Activated naive CD4-positive, alpha-beta T cell (primary cell): ENCODE measurements around the gene TBL1Y.
"Not testable (repeated sequence)": the region's sequence is repeated elsewhere in the genome, so short reads cannot be mapped to it uniquely, and the experiment has no call there.

Source experiments
- DNase-seq, 4 experiments: peaks; one replicate each; lab custom pipeline; 2025; lab: John Stamatoyannopoulos, UW

The TBL1Y gene

GRCh38 chrY:6974971-6975370 is 64.5 kb downstream of the TBL1Y start:
- DNase-seq: no peak

GRCh38 chrY:6977783-6978182 is 67.3 kb downstream of the TBL1Y start:
- DNase-seq: no peak

DNA sequence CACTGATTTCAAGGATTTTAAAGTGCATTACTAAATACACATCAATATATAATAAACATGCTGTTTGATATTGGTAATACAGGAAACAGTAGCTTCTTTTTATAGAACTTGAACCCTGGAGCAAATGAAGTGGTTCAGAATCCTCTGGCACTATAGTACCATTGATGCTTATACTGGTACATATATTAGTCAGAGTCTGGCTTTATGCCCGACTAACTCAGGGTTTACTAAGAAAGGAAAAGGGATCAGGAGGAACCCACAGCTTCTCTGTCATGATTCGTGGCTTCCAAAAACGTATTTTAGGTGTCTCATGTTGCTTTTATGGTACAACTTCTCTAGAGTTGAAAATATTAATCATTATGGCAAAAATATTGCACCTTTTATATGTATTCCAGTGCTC is 72.7 kb downstream of the TBL1Y start:
- no peak for DNase-seq

- no peak for DNase-seq
Observed at GRCh38 chrY:6987811-6988210, 77.3 kb downstream of the TBL1Y start.

- DNase-seq: no peak
Observed at GRCh38 chrY:6989886-6990620, 79.6 kb downstream of the TBL1Y start.

- no peak for DNase-seq
Observed at GRCh38 chrY:6992041-6992440, 81.5 kb downstream of the TBL1Y start.

DNA sequence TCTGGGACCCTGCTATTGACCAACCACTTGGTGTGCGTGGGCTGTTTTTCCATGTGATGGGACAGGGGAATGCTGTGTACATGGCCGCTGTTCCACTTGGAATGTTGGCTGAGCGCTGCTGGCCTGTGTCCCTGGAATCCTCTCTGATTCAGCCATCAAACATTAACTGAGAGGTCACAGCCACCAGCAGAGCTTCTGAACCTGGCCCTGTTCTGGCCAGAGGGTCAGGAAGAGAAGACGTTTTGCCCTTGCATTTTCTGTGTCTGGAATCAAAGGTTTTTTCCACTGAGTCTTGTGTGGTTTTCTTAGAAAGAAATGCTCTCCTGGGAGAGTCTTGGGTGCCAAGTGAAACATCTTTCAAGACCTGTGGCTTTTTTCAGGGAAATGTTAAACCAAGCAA is 85.5 kb downstream of the TBL1Y start:
- DNase-seq: no peak

DNA sequence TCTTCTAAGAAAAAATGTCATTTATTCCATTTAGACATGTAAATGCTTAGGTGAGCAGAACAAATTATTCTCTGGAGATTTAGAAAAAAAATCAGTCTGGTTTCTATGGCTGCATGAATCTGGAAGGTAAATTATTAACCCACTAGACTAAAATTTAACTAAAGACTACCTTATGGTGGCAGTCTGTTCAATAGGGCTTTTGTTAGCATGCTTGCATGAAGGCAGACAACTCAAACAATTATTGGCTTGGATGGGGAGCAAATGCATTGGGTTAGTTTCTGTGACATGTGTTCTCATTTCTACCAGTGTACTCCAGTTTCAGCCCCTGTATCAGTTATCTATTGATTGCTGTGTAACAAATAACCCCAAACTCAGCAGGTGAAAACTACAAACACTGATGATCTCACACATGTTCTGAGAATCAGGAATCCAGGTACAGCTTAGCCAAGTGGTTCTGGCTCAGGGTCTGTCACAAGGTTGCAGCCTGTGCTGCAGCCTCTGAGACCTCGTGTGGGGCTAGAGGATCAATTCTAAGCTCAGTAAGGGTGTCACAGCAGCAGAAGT is 87.1 kb downstream of the TBL1Y start:
- no peak for DNase-seq

DNA sequence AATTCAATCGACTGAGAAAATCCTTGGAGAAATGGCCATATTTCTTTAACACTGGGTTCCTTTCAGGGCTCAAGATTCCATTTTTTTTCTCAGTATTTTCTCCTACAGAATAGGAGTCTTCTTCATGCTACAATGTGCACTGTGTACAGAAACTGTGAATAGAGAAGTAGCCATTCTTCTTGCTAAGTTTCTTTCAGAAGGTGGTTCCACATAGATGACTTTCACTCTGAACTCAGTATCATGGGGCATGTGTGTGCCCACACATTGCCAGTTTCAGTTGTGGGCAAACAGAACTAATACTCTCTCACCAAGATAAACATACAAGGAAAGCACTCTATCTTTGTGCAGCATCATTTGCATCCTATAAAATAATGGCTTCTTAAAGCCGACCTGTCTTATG is 89.4 kb downstream of the TBL1Y start:
- DNase-seq: no peak

DNA sequence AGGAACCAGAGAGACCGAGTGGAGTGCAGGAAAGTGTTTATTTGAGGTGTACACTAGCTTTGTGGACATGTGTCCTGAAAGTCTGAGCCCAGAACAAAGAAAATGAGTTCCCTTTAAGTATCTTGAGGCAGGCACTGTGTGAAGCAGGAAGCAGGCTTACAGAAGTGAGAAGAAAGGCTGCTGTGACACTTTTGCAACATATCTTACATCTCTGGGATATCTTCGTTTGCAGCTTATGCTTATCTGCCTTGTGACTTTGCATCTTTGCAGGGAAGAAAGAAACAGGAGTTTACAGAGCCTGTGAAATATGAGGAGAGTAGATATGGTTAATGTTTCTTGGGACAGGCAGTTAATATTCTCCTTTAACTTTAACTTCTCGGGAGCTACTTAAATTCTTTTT is 92.1 kb downstream of the TBL1Y start:
- no peak for DNase-seq

GRCh38 chrY:7007911-7008310 is 97.4 kb downstream of the TBL1Y start:
- DNase-seq: no peak

DNA sequence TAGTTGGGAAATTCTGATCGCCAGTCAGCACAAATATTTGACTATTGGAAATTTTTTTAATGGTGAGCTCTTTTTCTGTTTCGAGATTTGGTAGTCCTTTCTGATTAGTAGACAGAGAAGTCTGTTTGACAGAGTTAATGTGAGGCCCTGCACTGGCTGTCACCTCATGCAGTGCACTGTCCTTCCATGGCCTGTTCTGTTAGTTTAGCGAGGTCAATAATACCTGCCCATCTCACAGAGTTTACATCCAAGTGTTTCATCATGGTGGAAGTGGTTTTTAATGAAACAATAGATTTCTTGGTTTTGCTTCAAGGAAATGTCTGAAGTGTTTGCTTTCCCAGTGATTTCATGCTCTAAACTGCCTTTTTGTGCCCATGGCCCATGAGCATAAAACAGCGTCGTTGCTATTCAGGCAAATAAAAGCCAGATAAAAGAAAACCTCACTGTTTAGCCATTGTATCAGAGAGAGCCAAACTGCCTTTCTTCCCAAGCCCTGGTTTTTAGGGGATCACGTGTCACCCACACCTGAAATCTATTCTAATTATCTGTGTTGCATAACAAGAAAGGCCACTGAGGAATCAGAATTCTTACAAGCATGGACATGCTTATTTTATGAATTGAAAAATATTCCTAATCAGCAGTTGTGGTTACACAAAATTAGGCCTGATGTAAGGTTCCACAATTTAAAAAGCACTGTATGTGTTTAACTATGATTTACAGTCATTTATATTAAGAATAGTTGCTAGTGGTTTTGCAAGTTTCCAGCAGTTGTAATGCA is 98.3 kb downstream of the TBL1Y start:
- no peak for DNase-seq

GRCh38 chrY:7013051-7013450 is 102.6 kb downstream of the TBL1Y start:
- no peak for DNase-seq

DNA sequence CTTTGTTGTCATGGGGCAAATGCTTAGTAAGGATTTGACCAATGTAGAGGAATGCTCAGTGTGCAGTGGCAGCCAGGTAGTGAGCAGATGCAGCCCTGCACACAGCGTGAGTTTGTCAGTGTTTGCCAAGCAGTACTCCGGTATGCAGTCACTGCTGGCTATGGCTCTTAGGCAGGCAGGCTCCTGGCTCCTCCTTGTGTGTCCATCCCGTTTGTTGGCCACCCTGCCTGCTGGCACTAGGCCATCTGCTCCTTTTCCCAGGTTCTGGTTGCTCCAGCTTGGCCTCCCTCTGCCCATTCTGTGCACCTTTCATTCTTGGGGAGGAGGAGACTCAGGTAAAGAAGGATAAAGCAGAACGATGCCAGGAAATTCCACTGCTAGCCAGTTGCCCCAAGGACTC is 106.0 kb downstream of the TBL1Y start:
- no peak for DNase-seq

DNA sequence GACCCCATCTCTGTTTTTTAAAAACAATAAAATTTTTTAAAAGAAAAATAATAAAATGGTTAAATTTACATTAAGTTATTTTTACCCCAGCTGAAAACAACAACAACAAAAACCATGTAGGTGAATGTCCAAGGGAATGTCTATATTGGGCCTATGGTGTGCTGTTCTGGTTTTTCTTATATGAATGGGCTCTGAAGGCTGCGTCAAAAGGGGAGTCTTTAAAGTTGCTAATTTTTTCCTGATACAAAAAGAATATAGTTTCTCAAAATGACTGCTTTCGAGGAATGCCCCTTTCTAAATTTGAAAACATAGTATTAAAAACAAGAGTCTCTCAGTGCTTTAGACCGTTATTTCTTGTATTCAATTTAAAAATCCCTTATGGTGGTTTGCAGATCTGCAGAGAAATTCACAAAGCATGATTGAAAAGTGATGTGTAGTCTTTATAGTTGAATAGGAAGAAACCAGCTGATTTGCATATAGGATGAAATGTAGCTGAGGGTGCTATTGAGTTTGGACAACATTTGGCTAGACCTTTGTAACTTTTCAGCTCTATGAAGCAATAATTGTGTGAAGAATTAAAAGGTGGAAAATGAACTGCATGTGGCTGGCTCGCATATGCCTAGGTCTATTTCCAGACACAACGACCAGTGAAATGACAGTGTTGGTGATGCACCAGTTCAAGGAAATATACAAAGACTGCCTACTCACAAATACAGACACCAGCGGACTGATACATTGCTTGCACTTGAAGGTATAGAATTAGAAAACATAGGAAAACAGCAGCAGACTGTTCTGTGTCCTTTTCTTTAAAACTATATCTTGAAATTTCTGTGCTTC is 107.0 kb downstream of the TBL1Y start:
- DNase-seq: no peak

DNA sequence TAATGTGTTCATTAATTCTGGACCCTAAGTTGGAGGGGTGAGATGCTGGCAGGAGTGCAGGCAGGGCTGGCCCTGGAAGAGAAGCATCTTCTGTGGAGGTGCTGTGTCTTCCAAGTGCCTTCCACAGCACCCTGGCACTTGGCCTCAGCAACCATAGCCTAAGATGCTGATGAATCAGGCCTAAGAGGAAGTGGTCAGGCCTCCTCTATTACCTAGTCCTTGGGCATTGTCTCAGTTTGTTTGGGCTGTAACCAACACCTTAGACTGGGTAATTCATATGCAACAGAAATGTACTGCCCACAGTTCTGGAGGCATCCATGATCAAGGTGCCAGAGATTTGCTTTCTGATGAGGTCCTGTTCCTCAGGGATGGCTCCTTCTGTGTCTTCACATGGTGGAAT is 128.5 kb downstream of the TBL1Y start:
- DNase-seq: no peak

- DNase-seq: no peak
Observed at GRCh38 chrY:7040662-7041061, 130.2 kb downstream of the TBL1Y start.

DNA sequence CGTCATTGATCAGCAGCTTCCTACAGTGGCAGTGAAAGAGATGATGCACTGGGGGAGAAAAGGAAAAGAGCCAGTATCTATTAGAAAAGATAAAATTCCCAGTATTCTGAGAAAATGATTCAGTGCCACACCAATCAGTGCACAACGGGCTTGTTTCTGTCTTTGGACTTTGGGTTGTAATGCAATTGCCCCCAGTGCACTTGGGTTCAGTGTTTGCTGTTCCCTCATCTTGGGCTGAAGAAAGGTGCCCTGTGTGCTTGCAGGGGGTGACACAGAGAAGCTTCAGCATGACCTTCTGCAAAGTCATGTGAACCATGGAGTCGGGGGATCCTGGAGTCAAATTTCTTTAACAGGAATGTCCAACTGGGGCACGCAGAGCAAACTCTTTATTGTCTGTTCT is 131.5 kb downstream of the TBL1Y start:
- no peak for DNase-seq

- not testable (repeated sequence) for DNase-seq
Observed at GRCh38 chrY:7052461-7052860, 142.0 kb downstream of the TBL1Y start.

DNA sequence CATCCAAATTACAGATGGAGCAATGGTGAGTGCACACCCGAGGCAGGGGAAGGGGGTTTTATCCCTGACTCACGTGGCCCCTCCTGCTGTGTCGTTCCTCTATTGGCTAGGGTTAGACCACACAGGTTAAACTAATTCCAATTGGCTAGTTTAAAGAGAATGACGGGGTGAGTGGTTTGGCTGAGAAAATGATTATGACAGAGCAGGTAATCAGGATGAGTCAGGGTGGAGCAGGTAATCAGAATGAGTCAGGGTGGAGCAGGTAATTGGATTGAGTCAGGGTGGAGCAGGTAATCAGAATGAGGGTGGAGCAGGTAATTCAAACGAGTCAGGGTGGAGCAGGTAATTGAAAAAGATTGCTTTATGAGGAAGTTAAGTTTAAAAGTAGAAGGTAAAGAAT is 146.4 kb downstream of the TBL1Y start:
- DNase-seq: no peak

GRCh38 chrY:7078725-7079124 is 168.2 kb downstream of the TBL1Y start:
- no peak for DNase-seq

DNA sequence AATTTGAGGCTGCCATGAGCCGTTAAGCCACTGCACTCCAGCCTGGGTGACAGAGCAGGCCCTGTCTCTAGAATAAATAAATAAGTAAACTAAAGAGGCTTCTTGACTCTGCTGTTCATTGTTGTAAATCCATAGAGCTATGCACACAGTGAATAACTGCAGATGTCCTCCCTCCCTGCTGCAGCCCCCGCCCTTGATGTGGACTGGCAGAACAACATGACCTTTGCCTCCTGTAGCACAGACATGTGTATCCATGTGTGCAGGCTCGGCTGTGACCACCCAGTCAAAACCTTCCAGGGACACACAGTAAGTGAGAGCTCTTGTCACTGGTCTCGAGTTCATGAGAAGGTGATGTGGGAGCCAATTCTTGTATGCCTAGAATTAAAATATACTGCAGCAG is 170.1 kb downstream of the TBL1Y start:
- DNase-seq: not testable (repeated sequence)
